Tibial nerve (tissue), 4 donors: ENCODE measurements around the gene TMEM220. TPM values are rescaled to one million over a fixed set of nuclear protein-coding genes. Genes with fewer than 3 reads are reported as not detected.

Source experiments
- DNase-seq, 2 donors: peaks; one replicate each; pipeline ENCODE4 v3.0.0-alpha.2; 2019; ENCODE audit warnings: low spot score in 2 of 2
- H3K27ac ChIP-seq, 4 donors: fragments of 200-600 bp; sonication (generic) in 3 of 4; one replicate each; pipeline ENCODE4 v1.5.1; 2017 to 2019; ENCODE audit warnings: mild to moderate bottlenecking in 1 of 4
- H3K27me3 ChIP-seq, 2 donors: fragments of 200-600 bp; sonication (generic) in 1 of 2; one replicate each; pipeline versions ENCODE4 v1.5.1 to v1.6.0; 2017 to 2019
- H3K36me3 ChIP-seq, 3 donors: fragments of 200-600 bp; sonication (generic); one replicate each; pipeline ENCODE4 v1.5.1; 2018 to 2019
- H3K4me1 ChIP-seq, 4 donors: fragments of 200-600 bp; sonication (generic) in 3 of 4; one replicate each; pipeline ENCODE4 v1.5.1; 2017 to 2019
- H3K4me3 ChIP-seq, 4 donors: fragments of 200-600 bp; sonication (generic) in 3 of 4; one replicate each; pipeline ENCODE4 v1.5.1; 2017 to 2019; ENCODE audit warnings: mild to moderate bottlenecking in 1 of 4, moderate library complexity in 1 of 4
- H3K9me3 ChIP-seq, 4 donors: fragments of 200-600 bp; sonication (generic) in 3 of 4; one replicate each; pipeline ENCODE4 v1.5.1; 2017 to 2019
- EP300 ChIP-seq, 2 donors: sonication (generic); formaldehyde crosslinking; IDR thresholded peaks; one replicate each; pipeline ENCODE4 v1.6.1; 2017; ENCODE audit warnings: antibody characterized with exemption in 2 of 2, mild to moderate bottlenecking in 1 of 2
- POLR2A ChIP-seq, 2 donors: fragments of 450-650 bp; IDR thresholded peaks; one replicate each; pipeline ENCODE4 v1.6.1; 2017; ENCODE audit warnings: antibody characterized with exemption in 2 of 2, mild to moderate bottlenecking in 2 of 2, moderate library complexity in 2 of 2
- WGBS, 2 donors: methylation state at CpG; one replicate each; pipeline ENCODE4 v1.1.5; 2018; 5-methylcytosine and 5-hydroxymethylcytosine counted together
- total RNA-seq, 4 donors: library from RNA; depleted of rRNA; stranded (reverse); fragments of >200 nt; gene quantifications; one replicate each; pipeline ENCODE4 v1.1.0, GENCODE V29; 2016
- TF ChIP-seq, protein P1 (sequence below), 5 experiments: fragments of 200-600 bp in 3 of 5; fragments of 450-650 bp in 2 of 5; sonication (generic) in 3 of 5; IDR thresholded peaks; one replicate each; pipeline ENCODE4 v1.5.1; 2016 to 2019; ENCODE audit warnings: antibody characterized with exemption in 5 of 5, mild to moderate bottlenecking in 3 of 5, moderate library complexity in 2 of 5

The TMEM220 gene
- total RNA-seq, 4 donors from 2014 or later: 4.5 to 9.2 (median 8.9) TPM

DNA sequence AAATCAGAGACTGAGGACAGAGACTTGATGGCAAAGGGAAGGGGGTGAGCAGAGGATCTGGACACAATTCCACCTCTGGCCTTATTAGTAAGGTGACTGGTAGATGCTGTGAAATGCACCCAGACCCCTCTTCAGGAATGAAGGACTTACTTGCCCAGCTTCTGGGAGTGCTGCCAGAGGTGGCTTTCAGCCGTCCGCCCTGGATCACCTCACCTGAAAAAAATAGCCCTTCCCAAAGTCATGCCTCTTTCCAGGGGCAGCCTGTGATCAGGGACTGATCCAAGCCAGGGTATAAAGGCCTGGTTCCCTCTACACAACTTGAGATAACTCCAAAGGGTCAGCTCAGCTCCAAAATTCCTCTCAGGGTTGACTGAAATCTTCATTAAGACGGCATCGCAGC, 20.4 kb upstream of the TMEM220 start:
- H3K27ac ChIP-seq: no peak overlapping the region
- no peaks in the 10 kb centered on the region for H3K27me3 ChIP-seq
- peaks cover 0 to 3% (median 0%) of the 10 kb centered on the region in 4 donors for H3K4me1 ChIP-seq
- DNase-seq: no peak
- TF ChIP-seq POLR2A (IDR thresholded peaks at IDR 0.05) (no peak), EP300 (IDR thresholded peaks at IDR 0.05) (no peak)
- TF ChIP-seq, protein P1, sequence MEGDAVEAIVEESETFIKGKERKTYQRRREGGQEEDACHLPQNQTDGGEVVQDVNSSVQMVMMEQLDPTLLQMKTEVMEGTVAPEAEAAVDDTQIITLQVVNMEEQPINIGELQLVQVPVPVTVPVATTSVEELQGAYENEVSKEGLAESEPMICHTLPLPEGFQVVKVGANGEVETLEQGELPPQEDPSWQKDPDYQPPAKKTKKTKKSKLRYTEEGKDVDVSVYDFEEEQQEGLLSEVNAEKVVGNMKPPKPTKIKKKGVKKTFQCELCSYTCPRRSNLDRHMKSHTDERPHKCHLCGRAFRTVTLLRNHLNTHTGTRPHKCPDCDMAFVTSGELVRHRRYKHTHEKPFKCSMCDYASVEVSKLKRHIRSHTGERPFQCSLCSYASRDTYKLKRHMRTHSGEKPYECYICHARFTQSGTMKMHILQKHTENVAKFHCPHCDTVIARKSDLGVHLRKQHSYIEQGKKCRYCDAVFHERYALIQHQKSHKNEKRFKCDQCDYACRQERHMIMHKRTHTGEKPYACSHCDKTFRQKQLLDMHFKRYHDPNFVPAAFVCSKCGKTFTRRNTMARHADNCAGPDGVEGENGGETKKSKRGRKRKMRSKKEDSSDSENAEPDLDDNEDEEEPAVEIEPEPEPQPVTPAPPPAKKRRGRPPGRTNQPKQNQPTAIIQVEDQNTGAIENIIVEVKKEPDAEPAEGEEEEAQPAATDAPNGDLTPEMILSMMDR (IDR thresholded peaks at IDR 0.05): no peak
- no peak overlapping the region for H3K4me3 ChIP-seq
- WGBS, 2 donors: 89 to 94% methylated on average over 2 to 4 of the region's 4 CpGs
- no peaks in the 10 kb centered on the region for H3K36me3 ChIP-seq
- no peaks in the 10 kb centered on the region for H3K9me3 ChIP-seq

DNA sequence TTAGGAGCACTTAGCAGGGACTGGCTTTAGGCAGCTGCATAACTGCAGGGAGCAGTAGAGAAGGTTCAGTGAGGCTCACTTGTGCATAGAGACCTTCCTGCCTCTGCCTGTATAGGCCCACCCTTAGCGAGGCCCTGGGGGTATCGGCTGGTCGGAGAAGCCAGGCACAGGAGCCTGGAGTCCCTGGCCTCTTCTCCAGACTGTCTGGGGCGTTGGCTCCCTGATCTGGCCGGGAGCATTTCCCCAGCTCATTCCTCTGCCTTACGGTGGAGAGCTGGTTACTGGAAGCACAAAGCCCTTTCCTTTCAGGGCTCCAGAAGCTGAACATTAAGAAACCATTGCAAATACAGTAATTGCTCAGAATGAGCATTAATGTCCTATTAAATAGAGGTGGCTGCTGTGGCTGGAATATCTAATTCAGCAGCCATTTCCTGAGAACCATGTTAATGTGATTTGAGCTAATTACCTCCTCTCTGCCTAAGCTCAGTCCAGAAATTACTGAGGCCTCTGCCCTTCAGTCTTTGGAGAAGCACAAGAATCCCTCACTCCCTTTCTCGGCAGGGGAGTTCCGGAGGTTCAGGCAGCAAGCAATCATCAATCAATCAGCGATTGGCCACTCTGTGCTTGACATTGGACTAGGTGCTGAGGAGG, 18.8 kb upstream of the TMEM220 start:
- 36 to 44% methylated on average over 9 of the region's 9 CpGs for WGBS, 2 donors
- DNase-seq: no peak
- no peak overlapping the region for H3K4me3 ChIP-seq
- H3K36me3 ChIP-seq: no peaks in the 10 kb centered on the region
- no peaks in the 10 kb centered on the region for H3K27me3 ChIP-seq
- H3K9me3 ChIP-seq: no peaks in the 10 kb centered on the region
- peaks cover 0 to 8% (median 4%) of the 10 kb centered on the region in 4 donors for H3K4me1 ChIP-seq
- TF ChIP-seq POLR2A (IDR thresholded peaks at IDR 0.05) (no peak), EP300 (IDR thresholded peaks at IDR 0.05) (no peak)
- TF ChIP-seq, protein P1 (IDR thresholded peaks at IDR 0.05): no peak
- no peak overlapping the region for H3K27ac ChIP-seq

DNA sequence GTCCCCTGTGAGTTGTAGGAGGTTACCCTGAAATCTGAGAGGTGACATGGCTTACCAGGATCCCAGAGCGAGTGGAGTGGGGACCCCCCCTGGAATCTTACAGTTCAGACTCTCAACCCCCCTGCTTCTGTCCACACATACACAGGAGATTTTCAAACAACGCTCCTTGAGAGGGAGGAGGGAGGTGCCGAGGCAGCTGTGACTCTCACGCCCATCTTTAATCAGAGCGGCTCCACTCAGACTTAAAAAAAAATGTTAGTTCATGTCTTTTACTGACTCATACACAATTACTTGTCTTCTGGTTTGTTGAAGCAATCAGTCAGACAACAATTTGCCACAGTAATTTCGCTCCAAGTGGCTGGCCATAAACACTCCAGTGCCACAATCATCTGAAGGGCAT, 15.4 kb upstream of the TMEM220 start:
- Histone ChIP-seq H3K27me3 (no peaks in the 10 kb centered on the region), H3K9me3 (no peaks in the 10 kb centered on the region), H3K4me1 (peaks cover 0 to 12% (median 4%) of the 10 kb centered on the region in 4 donors), H3K36me3 (no peaks in the 10 kb centered on the region), H3K4me3 (no peak overlapping the region), H3K27ac (no peak overlapping the region)
- 42 to 65% methylated on average over 6 of the region's 6 CpGs for WGBS, 2 donors
- DNase-seq: no peak
- TF ChIP-seq EP300 (IDR thresholded peaks at IDR 0.05) (no peak), POLR2A (IDR thresholded peaks at IDR 0.05) (no peak)
- TF ChIP-seq, protein P1 (IDR thresholded peaks at IDR 0.05): no peak

DNA sequence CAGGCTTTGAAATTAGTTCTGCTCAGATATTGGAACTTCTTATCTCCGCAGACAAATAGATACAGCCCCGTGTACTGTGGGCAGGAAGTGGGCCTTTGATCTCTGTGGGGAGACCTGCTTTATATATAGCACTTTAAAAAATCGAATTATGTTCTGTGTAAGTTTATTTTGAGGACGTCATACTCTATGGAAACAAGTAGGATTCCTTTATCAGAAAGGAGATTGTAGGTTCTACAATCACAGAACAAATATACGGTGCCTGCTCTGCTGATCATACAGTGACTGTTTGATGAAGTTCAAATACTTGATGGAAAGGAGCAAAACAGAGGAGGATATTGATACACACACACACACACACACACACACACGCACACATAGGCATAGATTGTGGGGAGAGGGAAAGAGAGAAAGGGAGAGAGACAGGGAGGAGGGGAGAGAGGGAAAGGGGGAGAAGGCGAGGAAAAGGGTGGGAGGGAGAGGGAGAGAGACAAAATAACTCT, 14.7 kb upstream of the TMEM220 start:
- no peaks in the 10 kb centered on the region for H3K9me3 ChIP-seq
- H3K27me3 ChIP-seq: no peaks in the 10 kb centered on the region
- H3K4me3 ChIP-seq: no peak overlapping the region
- H3K27ac ChIP-seq: no peak overlapping the region
- no peaks in the 10 kb centered on the region for H3K36me3 ChIP-seq
- WGBS, 2 donors: 53 to 63% methylated on average over 7 of the region's 7 CpGs
- TF ChIP-seq, protein P1 (IDR thresholded peaks at IDR 0.05): no peak
- TF ChIP-seq EP300 (IDR thresholded peaks at IDR 0.05) (no peak), POLR2A (IDR thresholded peaks at IDR 0.05) (no peak)
- peaks cover 0 to 12% (median 4%) of the 10 kb centered on the region in 4 donors for H3K4me1 ChIP-seq
- DNase-seq: no peak

DNA sequence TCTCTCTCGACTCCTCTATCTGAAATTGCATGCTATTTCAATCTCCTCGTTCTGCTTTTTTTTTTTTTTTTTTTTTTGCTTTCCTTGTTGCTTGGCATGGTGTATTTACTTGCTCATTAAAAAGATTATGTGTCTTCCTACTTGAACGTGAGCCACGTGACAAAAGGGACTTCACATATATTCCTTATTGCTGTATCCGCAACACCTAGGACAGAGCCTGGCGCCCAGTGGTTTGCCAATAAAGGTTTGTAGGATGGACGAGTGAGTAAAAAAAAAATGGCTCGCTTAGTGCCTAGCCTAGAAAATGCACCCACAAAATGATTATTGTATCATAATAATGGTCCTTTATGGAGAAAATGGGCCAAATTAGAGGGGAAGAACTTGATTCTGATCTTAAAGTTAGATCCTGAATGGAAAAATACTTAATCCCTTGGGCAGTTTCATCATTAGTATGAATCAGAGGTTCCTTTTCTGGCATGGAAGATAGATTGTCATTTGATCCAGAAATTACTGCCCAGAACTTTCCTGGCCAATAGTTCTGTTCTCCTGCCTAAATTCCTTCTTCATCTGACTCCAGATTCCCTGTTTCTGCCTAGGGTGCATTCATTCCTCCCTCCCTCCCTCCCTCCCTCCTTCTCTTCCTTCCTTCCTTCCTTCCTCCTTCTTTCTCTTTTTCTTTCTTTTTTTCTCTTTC, 13.6 kb upstream of the TMEM220 start:
- Histone ChIP-seq H3K4me3 (no peak overlapping the region), H3K36me3 (no peaks in the 10 kb centered on the region), H3K27ac (peak overlapping the region in 2 of 4 donors; percentile 68 to 69), H3K27me3 (no peaks in the 10 kb centered on the region), H3K9me3 (no peaks in the 10 kb centered on the region), H3K4me1 (peaks cover 0 to 13% (median 4%) of the 10 kb centered on the region in 4 donors)
- TF ChIP-seq POLR2A (IDR thresholded peaks at IDR 0.05): no peak
- TF ChIP-seq EP300 (IDR thresholded peaks at IDR 0.05): peak in 1 of 2 donors; percentile 57
- TF ChIP-seq, protein P1 (IDR thresholded peaks at IDR 0.05): no peak
- 57 to 62% methylated on average over 8 of the region's 8 CpGs for WGBS, 2 donors
- peak in 1 of 2 donors; percentile 27 for DNase-seq
